ENCODE data around the gene UNC5C.

Gene UNC5C

DNA sequence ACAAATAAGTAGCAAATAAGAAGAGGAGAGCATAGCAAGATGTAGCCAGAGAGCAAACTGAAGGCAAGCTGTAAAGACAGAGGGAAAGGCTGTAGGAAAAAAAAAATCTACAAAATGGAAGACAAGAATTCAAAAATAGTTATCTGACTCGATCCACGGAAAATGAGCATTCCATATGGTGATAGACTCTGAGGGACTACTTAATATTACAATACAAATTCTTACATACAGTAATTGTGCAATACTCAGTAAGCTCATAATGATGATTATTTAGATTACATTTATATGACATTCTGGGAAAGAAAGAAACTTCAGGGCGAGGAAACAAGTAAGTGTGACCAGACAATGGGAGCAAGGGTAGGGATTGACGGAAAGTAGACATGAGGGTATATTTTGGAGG is 102.6 kb downstream of the UNC5C start:
- no peak for FAIRE-seq

DNA sequence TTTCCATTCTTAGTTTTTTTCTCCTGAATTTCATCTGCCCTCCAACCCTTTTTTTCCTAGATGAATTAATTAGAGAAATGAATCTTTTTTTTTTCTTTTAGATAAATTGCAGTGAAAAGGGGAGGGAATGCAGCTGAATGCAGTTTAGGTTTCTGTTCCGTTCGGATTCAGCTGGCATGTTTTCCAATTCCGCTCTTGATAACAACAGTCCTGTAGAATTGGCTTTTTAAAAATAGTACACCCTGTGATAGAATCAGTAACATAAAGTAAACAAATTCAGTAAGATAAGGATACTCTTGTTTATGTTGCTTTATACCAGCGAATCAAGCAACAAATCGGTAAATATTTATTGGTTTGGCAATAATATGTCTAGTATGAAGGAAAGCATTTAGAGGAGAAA is 103.5 kb downstream of the UNC5C start:
- no peak for FAIRE-seq

DNA sequence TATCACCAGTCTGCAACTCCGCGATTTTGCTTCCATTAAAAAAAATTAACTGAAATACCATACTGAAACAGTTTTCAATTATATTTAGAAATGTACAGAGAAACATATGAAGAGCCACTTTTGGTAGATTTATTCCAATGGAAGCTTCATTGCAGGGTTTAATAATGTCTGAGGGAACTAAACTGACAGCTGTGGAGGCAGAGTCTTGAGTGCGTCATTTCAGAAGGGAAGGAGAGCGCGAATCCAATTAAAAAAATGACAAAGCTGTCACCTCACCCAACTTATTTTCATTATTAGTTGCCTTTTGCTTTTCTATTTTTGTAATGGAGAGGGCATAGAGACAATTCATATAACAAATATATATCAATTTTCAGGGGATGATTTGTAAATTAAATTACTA is 104.0 kb downstream of the UNC5C start:
- FAIRE-seq: no peak

DNA sequence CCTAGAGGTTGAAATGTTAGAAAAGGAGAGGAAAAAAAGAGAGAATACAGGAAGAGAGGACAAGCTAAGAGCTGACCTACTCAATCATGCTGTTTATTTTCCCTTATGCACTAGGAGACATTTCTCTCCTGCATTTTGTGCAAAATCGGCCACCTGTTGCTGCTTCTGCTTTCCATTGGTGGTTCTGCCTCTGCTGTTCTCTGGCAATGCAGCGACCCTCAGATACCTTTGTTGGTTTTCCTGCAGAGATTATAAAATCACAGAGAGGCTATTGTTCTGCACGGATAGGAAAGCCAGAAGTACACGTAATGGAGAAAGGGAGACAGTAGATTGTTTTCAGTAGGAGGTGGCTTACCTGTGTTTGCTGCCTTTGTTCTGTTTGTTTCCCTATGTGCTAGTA is 108.9 kb downstream of the UNC5C start:
- FAIRE-seq: no peak

DNA sequence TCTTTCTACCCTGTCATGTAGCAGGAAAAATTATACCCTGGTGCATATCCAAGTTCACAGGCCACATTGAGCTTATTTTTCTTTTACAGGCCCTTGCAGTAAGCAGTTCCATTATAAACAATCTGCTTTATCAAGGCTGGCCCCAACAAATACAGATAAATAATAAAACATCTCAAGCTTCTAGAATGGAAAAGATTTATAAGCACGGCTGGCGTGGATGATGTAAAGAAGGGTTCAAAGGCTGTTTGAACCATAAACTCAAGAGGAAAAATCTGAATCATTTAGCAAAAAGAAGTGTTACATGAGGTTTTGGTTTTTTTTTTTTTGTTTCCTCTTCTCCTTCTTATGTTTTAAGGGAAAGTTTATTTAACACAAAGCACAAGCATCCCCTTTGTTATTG is 109.7 kb downstream of the UNC5C start:
- FAIRE-seq: no peak

DNA sequence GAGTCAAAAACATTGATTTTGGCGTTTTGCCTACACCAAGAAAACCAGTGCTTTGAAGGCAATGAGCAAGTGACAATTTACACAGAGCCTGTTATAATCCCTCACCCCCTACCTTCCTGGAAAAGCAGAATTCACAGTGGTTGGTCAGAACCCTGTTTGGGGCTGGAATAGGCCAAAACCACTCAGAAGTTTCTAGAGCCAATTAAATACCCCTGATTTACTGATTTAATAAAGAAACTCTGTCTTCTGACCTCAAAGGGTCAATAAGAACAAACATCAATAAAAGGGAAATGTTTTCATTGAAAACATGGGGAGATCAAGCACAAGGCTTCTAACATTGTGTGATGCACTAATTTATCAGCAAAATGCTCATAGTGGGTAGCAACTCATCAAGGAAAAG is 116.3 kb downstream of the UNC5C start:
- FAIRE-seq: no peak

DNA sequence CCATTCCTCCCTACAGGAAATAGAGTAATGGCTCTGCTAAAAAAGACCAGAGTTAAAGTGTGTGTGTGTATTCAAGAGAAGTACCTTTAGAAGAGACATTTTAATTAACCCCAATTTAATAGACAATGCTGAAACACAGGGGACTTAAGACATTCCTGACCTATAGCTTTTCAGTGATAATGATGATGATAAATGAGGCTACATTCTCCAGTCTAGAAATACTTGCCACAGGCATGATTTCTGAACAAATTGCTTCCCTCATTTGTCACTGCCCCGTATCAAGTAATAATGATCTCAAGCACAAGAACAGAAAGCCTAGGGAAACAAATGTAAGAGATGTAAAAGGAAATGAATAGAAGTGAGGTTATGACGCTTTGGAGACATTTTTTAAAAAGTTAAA is 117.1 kb downstream of the UNC5C start:
- FAIRE-seq: no peak

DNA sequence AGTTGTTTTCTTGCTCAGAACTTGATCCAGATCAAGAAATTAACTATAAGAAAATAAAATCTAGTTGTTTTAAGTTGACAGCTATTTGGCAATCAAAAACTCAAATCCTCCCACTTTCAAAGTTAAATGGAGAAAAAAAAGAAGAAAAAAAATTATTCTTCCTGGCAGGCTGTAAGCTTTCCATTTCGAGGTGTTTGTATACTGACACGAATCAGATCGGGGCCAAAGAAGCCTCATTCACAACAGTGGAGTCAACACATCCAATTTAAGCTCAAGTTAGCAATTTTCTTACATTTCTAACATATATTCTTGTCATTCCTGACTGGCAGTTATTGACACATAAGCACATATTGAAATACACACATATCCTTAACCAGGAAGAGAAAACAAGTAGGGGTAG is 119.4 kb downstream of the UNC5C start:
- no peak for FAIRE-seq

DNA sequence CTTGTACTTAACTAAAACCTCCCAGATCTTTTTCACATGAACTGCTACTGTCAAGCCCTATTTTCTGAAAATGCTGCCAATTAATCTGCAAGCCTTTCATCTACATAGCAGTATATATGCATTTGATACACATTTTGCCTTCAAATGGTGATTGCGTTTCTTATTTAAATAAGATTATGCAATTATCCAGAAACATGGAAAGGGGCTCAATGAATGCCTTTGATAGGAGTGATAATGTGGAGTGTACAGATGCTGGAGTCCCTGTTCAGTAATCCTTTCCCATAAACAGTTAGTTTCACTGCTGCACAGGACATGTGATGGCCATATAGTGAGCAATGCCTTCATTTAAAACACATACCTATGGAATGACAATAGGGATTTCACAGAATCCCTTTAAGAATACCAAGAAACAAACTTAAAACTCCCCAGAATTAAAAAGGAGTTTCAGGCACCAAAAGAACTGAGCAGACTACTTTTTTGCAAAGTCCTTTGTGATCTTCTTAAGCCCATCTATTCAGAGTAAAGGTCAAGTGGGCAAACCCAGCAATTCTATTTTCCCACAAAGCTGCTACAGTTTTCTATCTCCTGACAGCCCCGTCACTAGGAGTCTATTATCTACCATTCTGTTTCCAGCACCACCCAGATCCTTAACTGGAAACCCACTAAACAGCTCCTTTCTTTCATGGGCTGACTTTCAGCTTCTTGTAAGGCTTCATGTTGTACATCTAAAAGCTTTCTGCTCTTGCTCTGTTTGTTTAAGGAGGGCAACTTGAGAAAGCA is 120.3 kb downstream of the UNC5C start:
- no peak for FAIRE-seq

DNA sequence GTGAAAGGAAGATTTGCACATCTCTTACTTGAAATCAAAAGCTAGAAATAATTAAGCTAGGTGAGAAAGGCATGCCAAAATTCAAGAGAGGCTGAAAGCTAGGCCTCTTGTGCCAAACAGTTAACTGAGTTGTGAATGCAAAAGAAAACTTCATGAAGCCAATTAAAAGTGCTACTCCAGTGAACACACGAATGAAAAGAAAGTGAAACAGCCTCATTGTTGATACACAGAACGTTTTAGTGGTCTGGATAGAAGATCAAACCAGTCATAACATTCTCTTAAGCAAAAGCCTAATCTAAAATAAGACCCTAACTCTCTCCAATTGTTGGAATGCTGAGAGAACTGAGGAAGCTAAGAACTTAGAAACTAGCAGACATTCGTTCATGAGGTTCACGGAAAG is 122.3 kb downstream of the UNC5C start:
- no peak for FAIRE-seq

DNA sequence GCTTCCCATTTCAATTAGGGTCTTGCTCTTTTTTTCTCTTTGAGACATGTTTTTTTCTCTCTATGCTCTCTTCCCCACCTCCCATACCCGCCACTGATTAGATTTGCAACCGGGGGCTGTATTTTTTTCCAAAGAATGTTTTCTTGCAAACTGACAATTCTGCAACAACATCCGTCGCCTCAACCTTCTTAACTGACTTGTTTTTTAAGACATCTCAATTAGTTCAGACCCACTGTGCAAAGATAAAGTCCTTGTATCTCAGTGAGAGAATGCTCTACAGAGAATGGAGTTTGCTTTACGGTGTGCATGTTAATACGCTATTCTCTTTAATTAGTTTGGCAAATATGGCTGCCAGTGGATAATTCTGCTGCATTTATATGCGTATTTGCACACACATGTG is 126.3 kb downstream of the UNC5C start:
- FAIRE-seq: no peak

DNA sequence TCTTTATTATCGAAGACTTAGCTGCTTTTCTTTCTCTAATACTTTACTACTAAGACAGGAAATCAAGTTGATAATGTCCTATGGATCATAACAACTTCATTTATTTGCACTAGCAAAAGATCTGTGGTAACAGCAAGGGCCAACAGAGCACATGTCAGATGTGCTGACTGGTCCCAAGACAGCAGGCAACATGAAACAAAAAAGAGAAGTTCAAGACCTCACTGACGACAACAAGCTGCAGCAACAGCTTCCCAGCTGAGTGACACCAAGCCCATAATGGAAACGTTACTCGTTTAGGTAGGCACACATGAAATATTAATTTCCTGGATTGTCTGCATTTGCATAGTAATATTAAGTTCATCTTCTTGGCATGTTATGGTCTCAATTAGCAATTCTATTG is 126.9 kb downstream of the UNC5C start:
- FAIRE-seq: no peak

DNA sequence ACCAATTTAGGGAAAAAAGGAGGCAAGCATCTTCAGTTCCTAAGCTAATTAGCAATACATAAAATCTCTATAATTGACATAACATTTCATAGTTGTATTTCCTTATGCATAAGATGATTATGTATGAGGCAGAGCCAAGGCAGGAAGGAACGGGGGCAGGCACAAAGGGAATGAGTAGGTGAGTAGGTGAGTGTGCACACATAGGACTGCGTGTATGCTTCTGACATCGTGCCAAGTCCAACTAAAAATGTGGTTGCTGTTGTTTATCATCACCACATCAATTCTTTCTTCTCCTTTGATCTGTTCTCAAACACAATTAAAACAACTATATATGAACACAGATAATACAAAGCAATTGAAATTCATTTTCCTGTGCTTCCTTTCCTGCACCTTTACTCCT is 131.2 kb downstream of the UNC5C start:
- no peak for FAIRE-seq

DNA sequence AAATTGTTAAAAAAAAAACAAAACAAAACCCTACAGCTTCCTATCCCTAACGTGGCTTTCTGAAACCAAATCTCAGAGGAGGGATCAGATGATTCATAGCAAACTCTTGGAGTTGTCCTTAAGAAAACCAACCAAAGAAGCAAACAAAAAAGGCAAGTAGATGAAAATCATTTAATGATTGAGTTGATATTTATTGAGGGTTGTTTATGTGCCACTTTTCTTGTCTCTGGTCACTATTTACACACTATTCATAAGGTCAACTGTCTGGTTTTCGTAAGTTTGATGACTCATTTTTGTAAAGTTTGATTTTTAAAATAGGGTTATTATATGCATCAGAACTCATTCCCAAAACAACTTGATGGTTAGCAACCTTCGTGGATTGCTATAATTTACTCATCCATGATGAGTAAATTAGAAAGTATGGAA is 133.4 kb downstream of the UNC5C start:
- FAIRE-seq: peak; percentile 70

DNA sequence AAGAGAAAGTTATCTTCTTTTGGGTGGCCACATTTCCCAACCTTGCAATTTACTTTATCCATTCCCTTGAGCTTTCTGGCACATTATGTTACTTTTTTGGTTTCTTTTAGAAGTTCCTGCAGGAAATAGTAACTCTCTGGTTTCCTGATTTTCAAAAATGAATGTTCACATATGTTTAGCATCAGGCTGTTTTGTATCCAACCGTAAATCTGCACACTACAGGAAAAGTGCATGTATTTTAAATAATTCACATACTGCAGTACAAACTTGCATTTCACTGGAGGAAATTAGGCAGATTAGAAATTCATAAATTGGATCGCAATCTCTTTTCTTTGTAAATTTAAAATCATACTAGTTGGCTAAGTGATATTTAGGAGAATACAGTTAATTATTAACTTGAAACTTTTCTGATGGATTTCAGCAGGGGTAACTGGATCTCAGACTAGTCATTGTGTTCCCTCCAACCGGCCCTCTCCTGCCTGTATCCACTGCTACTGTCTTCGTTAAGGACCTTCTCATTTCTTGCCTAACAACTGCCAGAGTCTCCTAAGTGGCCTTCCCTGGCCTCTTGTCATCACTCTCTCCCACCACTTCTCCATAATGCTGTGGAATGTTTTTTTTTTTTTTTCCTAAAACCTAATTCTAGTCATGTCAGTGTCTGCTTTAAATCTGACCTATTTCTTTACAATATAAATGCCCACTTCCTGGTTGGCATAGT is 137.2 kb downstream of the UNC5C start:
- no peak for FAIRE-seq

DNA sequence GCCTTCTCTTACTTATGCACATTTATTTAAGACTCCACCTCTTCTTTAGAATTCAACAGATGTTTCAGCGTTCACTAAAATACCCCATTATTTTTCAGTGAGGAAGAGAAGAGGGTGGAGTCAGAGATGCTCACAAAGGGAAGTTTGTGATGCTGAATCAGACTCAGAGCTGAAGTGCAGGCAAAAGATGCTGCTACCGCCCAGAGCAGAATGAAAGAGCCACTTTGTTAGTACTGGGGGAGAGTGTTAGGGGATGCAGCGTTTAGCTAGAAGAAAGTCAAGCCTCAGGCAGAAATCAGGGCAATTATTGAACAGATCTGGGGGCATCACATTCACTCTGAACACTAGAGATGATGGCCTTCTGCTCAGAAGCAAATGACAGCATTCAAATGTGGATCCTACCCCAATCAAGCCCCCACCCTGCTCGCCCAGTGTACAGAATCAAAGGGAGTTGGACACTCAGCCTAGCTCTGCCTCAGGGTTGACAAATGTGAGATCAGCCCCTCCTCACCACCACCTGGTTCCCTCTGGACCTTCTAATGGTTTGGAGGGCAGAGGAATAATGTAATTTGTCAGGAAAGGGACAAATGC is 138.3 kb downstream of the UNC5C start:
- FAIRE-seq: no peak

DNA sequence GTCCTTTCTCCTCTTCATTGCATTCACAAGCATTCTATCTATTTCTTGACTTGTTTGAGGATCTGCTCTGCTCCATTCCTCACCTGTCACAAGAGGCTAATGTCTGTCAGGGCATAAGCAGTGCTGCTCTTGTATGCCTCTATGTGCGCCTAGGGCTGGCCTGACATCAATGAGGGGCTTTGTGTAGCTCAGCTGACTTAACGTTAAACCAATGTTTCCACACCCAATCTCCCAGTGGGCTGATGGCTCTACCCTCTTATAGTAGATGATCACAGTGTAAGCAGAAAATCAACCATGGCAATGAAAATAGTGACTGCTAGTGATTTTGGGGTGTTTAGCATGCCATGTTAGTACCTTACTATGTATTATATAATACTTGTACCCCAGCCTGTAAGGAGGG is 139.0 kb downstream of the UNC5C start:
- no peak for FAIRE-seq

DNA sequence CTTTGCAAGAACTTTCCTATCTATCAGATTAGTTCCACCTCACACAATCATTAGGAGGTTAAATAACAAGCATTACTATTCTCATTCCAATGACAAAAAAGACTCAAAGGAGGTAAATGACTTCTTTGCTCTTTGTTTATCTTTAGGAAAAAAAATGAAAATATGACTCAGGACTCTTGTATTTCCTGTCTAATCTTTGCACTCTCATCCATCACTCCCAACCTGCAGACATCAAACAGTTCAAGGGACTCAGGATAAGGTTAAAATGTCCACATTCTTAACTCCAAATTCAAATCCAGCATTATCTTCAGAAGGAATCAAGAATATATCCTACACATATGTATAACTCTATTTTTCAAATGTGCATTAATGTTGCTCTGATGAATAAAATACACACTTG is 139.6 kb downstream of the UNC5C start:
- no peak for FAIRE-seq

DNA sequence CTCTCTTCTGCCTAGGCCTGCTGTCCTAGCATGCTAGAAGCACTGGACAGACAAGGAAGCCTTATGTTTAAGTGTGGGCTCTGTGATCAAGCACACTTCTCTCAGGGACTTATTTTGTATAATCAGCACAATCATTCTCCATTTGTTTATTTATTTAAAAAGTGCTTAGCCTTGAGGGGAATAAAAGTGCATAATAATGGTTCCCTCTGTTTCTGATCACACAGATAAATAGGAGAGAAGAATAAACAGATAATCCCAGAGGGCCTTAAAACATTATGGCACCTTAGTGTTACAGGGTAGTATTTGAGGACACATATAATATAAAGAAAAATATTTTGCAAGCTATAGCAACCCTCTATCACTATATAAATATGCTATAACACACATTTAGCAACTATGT is 146.5 kb downstream of the UNC5C start:
- FAIRE-seq: no peak

DNA sequence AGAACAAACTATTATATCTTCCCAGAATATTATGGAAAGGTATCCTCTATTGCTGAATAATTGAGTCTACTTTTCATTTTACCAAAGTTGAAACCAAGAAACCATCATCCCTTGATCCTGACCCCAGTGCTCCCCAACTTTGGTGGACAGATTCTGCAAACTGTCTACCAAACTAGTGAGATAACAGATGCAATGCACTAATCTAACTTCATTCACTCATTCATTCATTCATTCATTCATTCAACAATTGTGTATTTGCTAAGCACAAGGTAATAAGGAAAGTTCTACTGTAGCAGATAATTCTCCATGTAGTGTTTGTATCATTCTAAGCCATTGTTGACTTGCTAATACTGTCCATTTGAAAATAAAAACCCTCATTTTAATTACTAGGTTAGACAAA is 150.6 kb downstream of the UNC5C start:
- no peak for FAIRE-seq

DNA sequence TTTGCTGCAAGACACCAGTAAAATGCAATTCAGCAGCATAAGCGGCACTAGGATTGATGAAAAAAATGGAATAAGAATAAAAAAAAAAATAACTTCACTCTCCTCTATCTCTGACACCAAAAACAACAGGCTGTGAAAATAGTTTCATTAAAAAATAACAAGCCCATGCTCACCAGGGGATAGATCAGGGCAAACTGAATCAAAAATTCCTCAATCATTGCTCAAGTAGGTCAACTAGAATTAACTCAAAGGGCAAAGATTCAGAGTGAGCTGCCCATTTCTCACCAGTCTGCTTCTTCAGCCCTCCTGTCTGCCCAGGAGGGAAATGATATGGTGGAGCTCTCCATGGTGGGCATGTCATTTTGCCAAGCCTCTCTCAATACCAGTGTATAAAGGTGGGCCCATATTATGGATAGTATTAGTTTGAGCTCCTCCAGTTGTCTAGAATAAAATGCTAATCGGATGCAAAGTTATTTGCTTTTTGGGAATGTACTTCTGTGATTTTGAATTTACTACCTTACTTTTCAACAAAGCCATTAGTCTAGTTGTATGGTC is 153.9 kb downstream of the UNC5C start:
- FAIRE-seq: no peak

DNA sequence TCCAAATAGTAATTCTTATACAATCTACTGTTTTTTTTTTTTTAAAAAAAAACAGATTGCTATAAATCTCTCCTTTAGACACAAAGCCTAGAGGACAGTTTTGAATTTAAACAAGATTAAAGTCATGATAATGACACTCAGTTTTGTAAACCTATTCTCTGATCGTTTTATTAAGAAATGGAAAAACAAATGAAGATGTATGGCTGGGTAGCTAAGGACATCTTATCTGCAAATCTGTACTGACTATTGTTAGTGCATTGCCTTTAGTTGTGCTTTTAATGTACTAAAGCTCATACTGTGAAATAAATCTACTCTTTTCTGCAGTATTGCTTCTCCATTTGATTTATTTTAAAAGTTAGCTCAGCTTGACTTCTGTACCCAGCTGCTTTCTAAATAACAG is 155.0 kb downstream of the UNC5C start:
- FAIRE-seq: no peak

DNA sequence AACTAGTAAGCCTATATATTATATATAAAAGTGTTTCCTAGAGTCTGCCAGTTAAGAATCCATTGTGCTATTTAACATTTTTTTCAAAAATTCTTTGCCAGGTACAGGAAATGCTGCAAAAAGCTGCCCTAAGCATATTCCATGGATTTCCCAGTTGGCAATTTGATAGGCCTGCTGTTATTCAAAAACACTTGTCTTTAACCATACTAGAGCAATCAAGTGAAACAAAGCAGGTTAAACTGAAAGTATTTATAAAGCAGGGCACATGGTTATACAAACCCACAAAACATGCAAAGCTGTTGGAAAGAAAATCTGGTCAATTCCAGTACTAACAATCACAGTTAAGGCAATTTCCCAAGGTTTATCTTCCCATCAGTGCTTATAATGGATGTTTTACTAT is 159.9 kb downstream of the UNC5C start:
- no peak for FAIRE-seq

DNA sequence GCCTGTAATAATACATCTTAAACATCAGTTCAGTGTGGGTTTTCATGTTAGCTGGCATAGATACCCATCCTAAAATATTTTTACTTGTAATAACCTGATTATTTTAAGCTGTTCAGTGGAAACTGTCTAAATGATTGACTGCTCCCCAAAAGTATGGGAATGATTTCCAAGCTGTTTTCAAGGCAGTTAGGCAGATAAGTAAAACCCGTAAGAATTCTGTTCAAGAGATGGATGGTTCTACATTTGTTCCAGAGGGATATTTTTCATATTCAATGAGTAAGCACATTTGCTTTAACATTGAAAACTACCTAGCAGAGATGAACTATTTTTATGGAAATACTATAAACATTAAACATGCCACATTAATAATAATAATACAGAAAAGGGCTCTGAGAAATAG is 161.1 kb downstream of the UNC5C start:
- no peak for FAIRE-seq

Data from endometrium (tissue), 2 donors.